NCI-H82 (cell line): Measurements from ENCODE around the gene FLT4.
"Not testable (repeated sequence)": the region's sequence is repeated elsewhere in the genome, so short reads cannot be mapped to it uniquely, and the experiment has no call there.

Experiments
- DNase-seq: peaks from one replicate; lab custom pipeline; 2025; lab: John Stamatoyannopoulos, UW

FLT4 gene

GRCh38 chr5:180670157-180670556, 20.8 kb upstream of the FLT4 start:
- no peak for DNase-seq

- DNase-seq = no peak
These were observed 20.3 kb upstream of the FLT4 start for GRCh38 chr5:180669661-180670060.

GRCh38 chr5:180668835-180669596, 19.6 kb upstream of the FLT4 start:
- no peak for DNase-seq

GRCh38 chr5:180666812-180667211, 17.4 kb upstream of the FLT4 start:
- no peak for DNase-seq

GRCh38 chr5:180665682-180666404, 16.4 kb upstream of the FLT4 start:
- no peak for DNase-seq

GRCh38 chr5:180658774-180659564, 9.6 kb upstream of the FLT4 start:
- DNase-seq = no peak

GRCh38 chr5:180655243-180655642, 5.8 kb upstream of the FLT4 start:
- DNase-seq = not testable (repeated sequence)

GRCh38 chr5:180652771-180653170, 3.4 kb upstream of the FLT4 start:
- DNase-seq = no peak

GRCh38 chr5:180652346-180652745, 2.9 kb upstream of the FLT4 start:
- DNase-seq = no peak

GRCh38 chr5:180648658-180649296, 623 bp downstream of the FLT4 start:
- DNase-seq = no peak

- no peak for DNase-seq
These were observed 1.4 kb downstream of the FLT4 start for GRCh38 chr5:180647941-180648500.

GRCh38 chr5:180647465-180647864, 1.9 kb downstream of the FLT4 start:
- no peak for DNase-seq

GRCh38 chr5:180646963-180647305, 2.5 kb downstream of the FLT4 start:
- no peak for DNase-seq

GRCh38 chr5:180646289-180646962, 3.0 kb downstream of the FLT4 start:
- no peak for DNase-seq

GRCh38 chr5:180645274-180646204, 3.9 kb downstream of the FLT4 start:
- DNase-seq = no peak

GRCh38 chr5:180644825-180645273, 4.6 kb downstream of the FLT4 start:
- DNase-seq = no peak

GRCh38 chr5:180644129-180644824, 5.1 kb downstream of the FLT4 start:
- no peak for DNase-seq

GRCh38 chr5:180643191-180643851, 6.1 kb downstream of the FLT4 start:
- no peak for DNase-seq

- no peak for DNase-seq
These were observed 6.6 kb downstream of the FLT4 start for GRCh38 chr5:180642779-180643178.
